Suprapubic skin (tissue), 3 donors: ENCODE measurements around the gene ANG.

Experiments used
- CTCF ChIP-seq, 2 donors: fragments of 200-600 bp in 1 of 2; fragments of 450-650 bp in 1 of 2; sonication (generic) in 1 of 2; IDR thresholded peaks; one replicate each; pipeline ENCODE4 v1.5.1; 2016 to 2019; ENCODE audit warnings: antibody characterized with exemption in 2 of 2, mild to moderate bottlenecking in 1 of 2, moderate library complexity in 1 of 2
- EP300 ChIP-seq: sonication (generic); formaldehyde crosslinking; IDR thresholded peaks from one replicate; pipeline ENCODE4 v1.6.1; 2017; ENCODE audit warnings: antibody characterized with exemption
- POLR2A ChIP-seq, 2 donors: fragments of 450-650 bp; IDR thresholded peaks; one replicate each; pipeline ENCODE4 v1.6.1; 2017; ENCODE audit warnings: antibody characterized with exemption in 2 of 2, mild to moderate bottlenecking in 2 of 2, moderate library complexity in 2 of 2

- TF ChIP-seq CTCF (IDR thresholded peaks at IDR 0.05) = no peak
- no peak for TF ChIP-seq POLR2A (IDR thresholded peaks at IDR 0.05)
- TF ChIP-seq EP300 = no peak
These were observed 18.2 kb downstream of the ANG start for GRCh38 chr14:20706657-20707355.
